Measurements from ENCODE around the gene ACTL7B.
"Not testable (repeated sequence)": the region's sequence is repeated elsewhere in the genome, so short reads cannot be mapped to it uniquely, and the experiment has no call there.

The ACTL7B gene

GRCh38 chr9:108897324-108898096 lies 41.7 kb upstream of the ACTL7B start:
- TF ChIP-seq CTCF (IDR thresholded peaks at IDR 0.05; ENCODE audit: low read depth, low read length, missing control alignments), result no peak
- H3K4me3 ChIP-seq (replicated peaks; ENCODE audit: low read depth, low read length), result no peak overlapping the region
- no peak for DNase-seq (ENCODE audit: extremely low read depth, low read depth)

- no peak for TF ChIP-seq CTCF (IDR thresholded peaks at IDR 0.05; ENCODE audit: low read depth, low read length, missing control alignments)
- no peak overlapping the region for H3K4me3 ChIP-seq (replicated peaks; ENCODE audit: low read depth, low read length)
- no peak for DNase-seq (ENCODE audit: extremely low read depth, low read depth)
Observed at GRCh38 chr9:108894225-108894997, 38.6 kb upstream of the ACTL7B start.

GRCh38 chr9:108889649-108890067 lies 33.9 kb upstream of the ACTL7B start:
- no peak for DNase-seq (ENCODE audit: extremely low read depth, low read depth)
- no peak for TF ChIP-seq CTCF (IDR thresholded peaks at IDR 0.05; ENCODE audit: low read depth, low read length, missing control alignments)
- no peak overlapping the region for H3K4me3 ChIP-seq (replicated peaks; ENCODE audit: low read depth, low read length)

GRCh38 chr9:108886594-108887271 lies 30.9 kb upstream of the ACTL7B start:
- DNase-seq (ENCODE audit: extremely low read depth, low read depth); H3K4me3 ChIP-seq (replicated peaks; ENCODE audit: low read depth, low read length): not testable (repeated sequence)

- peak; percentile 75 for DNase-seq (ENCODE audit: extremely low read depth, low read depth)
- no peak overlapping the region for H3K4me3 ChIP-seq (replicated peaks; ENCODE audit: low read depth, low read length)
- TF ChIP-seq CTCF (IDR thresholded peaks at IDR 0.05; ENCODE audit: low read depth, low read length, missing control alignments), result no peak
Observed at GRCh38 chr9:108885643-108886348, 30.0 kb upstream of the ACTL7B start.

- no peak for DNase-seq (ENCODE audit: extremely low read depth, low read depth)
- no peak overlapping the region for H3K4me3 ChIP-seq (replicated peaks; ENCODE audit: low read depth, low read length)
- TF ChIP-seq CTCF (IDR thresholded peaks at IDR 0.05; ENCODE audit: low read depth, low read length, missing control alignments), result no peak
Observed at GRCh38 chr9:108884701-108885100, 28.9 kb upstream of the ACTL7B start.
